Superior temporal gyrus (tissue), 1 donor: ENCODE data around the gene TPRN.

ENCODE experiments used
- DNase-seq: peaks from one replicate; pipeline ENCODE4 v3.0.0-alpha.2; 2016; ENCODE audit errors: extremely low spot score

Gene TPRN

GRCh38 chr9:137143459-137143858, 57.1 kb downstream of the TPRN start:
- no peak for DNase-seq

GRCh38 chr9:137141976-137142936, 58.3 kb downstream of the TPRN start:
- DNase-seq, result no peak
